Measurements from ENCODE around the gene HHIPL1.

DNA sequence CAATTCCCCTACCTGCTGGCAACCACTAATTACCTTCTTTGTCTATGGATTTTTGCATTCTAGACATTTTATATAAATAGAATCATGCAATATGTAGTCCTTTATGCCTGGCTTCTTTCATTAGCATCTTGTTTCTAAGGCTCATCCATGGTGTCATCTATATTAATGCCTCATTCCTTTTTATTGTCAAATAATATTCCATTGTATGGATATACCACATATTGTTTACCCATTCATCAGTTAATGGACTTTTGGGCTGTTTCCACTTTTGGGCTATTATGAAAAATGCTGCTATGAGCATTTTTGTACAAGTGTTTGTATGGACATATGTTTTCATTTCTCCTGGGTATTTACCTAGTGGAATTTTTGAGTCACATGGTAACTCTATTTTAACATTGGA lies 57.2 kb downstream of the HHIPL1 start:
- TF ChIP-seq CTCF (IDR thresholded peaks at IDR 0.05) (no peak), POLR2AphosphoS5 (IDR thresholded peaks at IDR 0.05; ENCODE audit: insufficient read depth in 1 of 2, low read depth in 1 of 2) (no peak)
